GM12878 (cell line): ENCODE data around the gene MIEF1. TPM values are rescaled to one million over a fixed set of nuclear protein-coding genes. Genes with fewer than 3 reads are reported as not detected.

ENCODE experiments used
- BMI1 ChIP-seq: fragments of 450-650 bp; IDR thresholded peaks from 2 replicates; pipeline ENCODE4 v1.6.1; 2016; ENCODE audit warnings: mild to moderate bottlenecking, moderate library complexity, borderline replicate concordance
- BRCA1 ChIP-seq: IDR thresholded peaks from 2 replicates; pipeline ENCODE4 v1.6.1; 2011; ENCODE audit warnings: low read depth, low read length, improper control_type of control experiment
- CTCF ChIP-seq, 3 experiments: IDR thresholded peaks in 2 of 3; conservative IDR thresholded peaks in 1 of 3; 2 replicates each; pipeline ENCODE4 v1.5.1; 2011; ENCODE audit warnings: low read depth in 3 of 3, low read length in 3 of 3, mild to moderate bottlenecking in 3 of 3, control low read depth in 2 of 3, moderate library complexity in 2 of 3, inconsistent platforms in 1 of 3, mixed read lengths in 1 of 3; ENCODE audit not compliant: control insufficient read depth in 2 of 3, insufficient read depth in 1 of 3; ENCODE audit errors: extremely low read depth in 1 of 3
- HDAC2 ChIP-seq: fragments of 200-600 bp; sonication (generic); IDR thresholded peaks from 2 replicates; pipeline ENCODE4 v1.6.1; 2017
- HSF1 ChIP-seq: fragments of 150-350 bp; IDR thresholded peaks from 2 replicates; pipeline ENCODE4 v1.6.1; 2014; ENCODE audit warnings: mild to moderate bottlenecking, low read depth, low read length
- LARP7 ChIP-seq: fragments of 450-650 bp; IDR thresholded peaks from 2 replicates; pipeline ENCODE4 v1.6.1; 2017; ENCODE audit warnings: mild to moderate bottlenecking
- MAX ChIP-seq: IDR thresholded peaks from 2 replicates; pipeline ENCODE4 v1.6.1; 2012; ENCODE audit warnings: low read depth, low read length, improper control_type of control experiment
- MEF2A ChIP-seq: IDR thresholded peaks from 2 replicates; pipeline ENCODE4 v1.6.1; 2011; ENCODE audit warnings: low read depth, mild to moderate bottlenecking, low read length, moderate library complexity; ENCODE audit not compliant: insufficient read depth
- MTA2 ChIP-seq: fragments of 450-650 bp; IDR thresholded peaks from 2 replicates; pipeline ENCODE4 v1.6.1; 2016; ENCODE audit warnings: low read depth, mild to moderate bottlenecking, moderate library complexity
- MYB ChIP-seq: fragments of 150-350 bp; IDR thresholded peaks from 2 replicates; pipeline ENCODE4 v1.6.1; 2014; ENCODE audit warnings: mild to moderate bottlenecking, low read depth, low read length, borderline replicate concordance
- NFIC ChIP-seq: IDR thresholded peaks from 2 replicates; pipeline ENCODE4 v1.6.1; 2012; ENCODE audit warnings: low read depth, mild to moderate bottlenecking, inconsistent platforms, low read length, moderate library complexity
- PKNOX1 ChIP-seq: fragments of 450-650 bp; IDR thresholded peaks from 2 replicates; pipeline ENCODE4 v1.6.1; 2016; ENCODE audit warnings: mild to moderate bottlenecking
- POLR2AphosphoS2 ChIP-seq: IDR thresholded peaks from 2 replicates; pipeline ENCODE4 v1.6.1; 2011; ENCODE audit warnings: low read depth, mild to moderate bottlenecking, low read length, improper control_type of control experiment, moderate library complexity
- RBBP5 ChIP-seq: fragments of 200-600 bp; sonication (generic); conservative IDR thresholded peaks from 2 replicates; pipeline ENCODE4 v1.6.1; 2016
- SMAD5 ChIP-seq: IDR thresholded peaks from 2 replicates; pipeline ENCODE4 v1.6.1; 2016; ENCODE audit warnings: antibody characterized with exemption, low read depth
- SMC3 ChIP-seq: IDR thresholded peaks from 2 replicates; pipeline ENCODE4 v1.6.1; 2011; ENCODE audit warnings: low read length, improper control_type of control experiment, borderline replicate concordance
- SPI1 ChIP-seq: IDR thresholded peaks from 2 replicates; pipeline ENCODE4 v1.6.1; 2011; ENCODE audit warnings: low read depth, mild to moderate bottlenecking, low read length, moderate library complexity, borderline replicate concordance; ENCODE audit not compliant: insufficient read depth
- SREBF1 ChIP-seq: IDR thresholded peaks from 2 replicates; pipeline ENCODE4 v1.6.1; 2012; ENCODE audit warnings: mild to moderate bottlenecking, low read length
- TAF1 ChIP-seq: IDR thresholded peaks from 2 replicates; pipeline ENCODE4 v1.6.1; 2011; ENCODE audit warnings: mild to moderate bottlenecking, low read depth, low read length, borderline replicate concordance
- TARDBP ChIP-seq: IDR thresholded peaks from 2 replicates; pipeline ENCODE4 v1.6.1; 2016; ENCODE audit warnings: borderline replicate concordance
- USF2 ChIP-seq: IDR thresholded peaks from 2 replicates; pipeline ENCODE4 v1.6.1; 2011; ENCODE audit warnings: low read depth, low read length, improper control_type of control experiment, borderline replicate concordance
- ZBTB33 ChIP-seq: fragments of 450-650 bp; IDR thresholded peaks from 2 replicates; pipeline ENCODE4 v1.6.1; 2017; ENCODE audit warnings: mild to moderate bottlenecking
- polyA plus RNA-seq, 11 experiments: library from polyadenylated mRNA; depleted of rRNA in 4 of 11; unstranded in 6 of 11; stranded (reverse) in 5 of 11; fragments of >200 nt; fragmentation: Nextera tagmentation in 4 of 11; fragmentation: Illumina TruSeq in 1 of 11; extraction: Ambion mirVana in 4 of 11; extraction: Trizol in 1 of 11; gene quantifications; 1 replicate in 1 of 11; 2 replicates in 10 of 11; pipeline versions ENCODE4 v1.2.1 to v1.2.3, GENCODE V29; 2011 to 2016; ENCODE audit warnings: inconsistent platforms in 2 of 11, missing spikeins in 2 of 11, low read depth in 1 of 11
- total RNA-seq, 4 experiments: library from RNA; depleted of rRNA in 3 of 4; stranded (reverse); fragments of >200 nt in 3 of 4; fragmentation: Illumina TruSeq in 1 of 4; extraction: Trizol in 1 of 4; gene quantifications; 2 replicates each; pipeline versions ENCODE4 v1.2.1 to v1.2.3, GENCODE V29; 2013 to 2021

Gene MIEF1
- total and polyA plus RNA-seq, 10 of the 15 experiments (the other 5 are each of a cell fraction or from before 2014, with no cell fraction given): 12.4 to 52.3 (median 29.3) TPM

GRCh38 chr22:39528681-39529486, 26.8 kb downstream of the MIEF1 start (continued):
- TF ChIP-seq MAX: peak; percentile 91
- peak; percentile 46 for TF ChIP-seq PKNOX1
- TF ChIP-seq SMC3: peak; percentile 98
- TF ChIP-seq HSF1: peak; percentile 69; the same call in 1 of the 2 replicates
- TF ChIP-seq LARP7: peak; percentile 97; the same call in 1 of the 2 replicates
- no peak for TF ChIP-seq ZBTB33
- TF ChIP-seq TAF1: peak; percentile 53
- TF ChIP-seq POLR2AphosphoS2: peak; percentile 18; the same call in 1 of the 2 replicates
- peak; percentile 91 for TF ChIP-seq TARDBP
- no peak for TF ChIP-seq SPI1
- TF ChIP-seq MEF2A: peak; percentile 61; the same call in 1 of the 2 replicates
- TF ChIP-seq BMI1: no peak
- TF ChIP-seq HDAC2: no peak
- no peak for TF ChIP-seq RBBP5
- peak; percentile 99 to 100 (median 100); a peak in 5 of 6 replicates for TF ChIP-seq CTCF (IDR thresholded peaks at IDR 0.05 in 2 of 3, conservative IDR thresholded peaks at IDR 0.05 in 1 of 3; ENCODE audit: control insufficient read depth in 2 of 3, extremely low read depth in 1 of 3, insufficient read depth in 1 of 3, low read depth in 3 of 3, low read length in 3 of 3)
- TF ChIP-seq SMAD5: no peak; the same call in 1 of the 2 replicates
- TF ChIP-seq BRCA1: no peak
- no peak for TF ChIP-seq USF2
- peak; percentile 30; the same call in 1 of the 2 replicates for TF ChIP-seq MTA2
- no peak for TF ChIP-seq MYB
- no peak for TF ChIP-seq NFIC
- TF ChIP-seq SREBF1: no peak
